Activated naive CD4-positive, alpha-beta T cell treated with Interleukin-2 at 50 U/mL for 16 hours (primary cell): ENCODE data around the gene ZFP36L2.

Experiments
- DNase-seq: peaks from one replicate; pipeline ENCODE4 v3.0.0-alpha.2; 2020

The ZFP36L2 gene

GRCh38 chr2:43222475-43223309, 3.7 kb downstream of the ZFP36L2 start:
- DNase-seq: no peak

- peak; percentile 55 for DNase-seq
These were observed 4.5 kb downstream of the ZFP36L2 start for GRCh38 chr2:43221763-43222474.

GRCh38 chr2:43221124-43221762, 5.2 kb downstream of the ZFP36L2 start:
- peak; percentile 37 for DNase-seq

- DNase-seq: no peak
These were observed 5.7 kb downstream of the ZFP36L2 start for GRCh38 chr2:43220760-43221123.

- DNase-seq: no peak
These were observed 6.1 kb downstream of the ZFP36L2 start for GRCh38 chr2:43220229-43220751.

GRCh38 chr2:43219383-43220228, 6.8 kb downstream of the ZFP36L2 start:
- DNase-seq: peak; percentile 74

GRCh38 chr2:43218702-43219382, 7.6 kb downstream of the ZFP36L2 start:
- peak; percentile 64 for DNase-seq

GRCh38 chr2:43218155-43218701, 8.2 kb downstream of the ZFP36L2 start:
- DNase-seq: no peak

GRCh38 chr2:43217228-43218154, 8.9 kb downstream of the ZFP36L2 start:
- no peak for DNase-seq

GRCh38 chr2:43216629-43217028, 9.8 kb downstream of the ZFP36L2 start:
- DNase-seq: no peak

- no peak for DNase-seq
These were observed 10.6 kb downstream of the ZFP36L2 start for GRCh38 chr2:43215673-43216255.

GRCh38 chr2:43214253-43214652, 12.2 kb downstream of the ZFP36L2 start:
- DNase-seq: no peak

GRCh38 chr2:43212931-43213330, 13.5 kb downstream of the ZFP36L2 start:
- no peak for DNase-seq

- no peak for DNase-seq
These were observed 14.1 kb downstream of the ZFP36L2 start for GRCh38 chr2:43212216-43212835.

- no peak for DNase-seq
These were observed 15.7 kb downstream of the ZFP36L2 start for GRCh38 chr2:43210467-43211303.

GRCh38 chr2:43210125-43210466, 16.3 kb downstream of the ZFP36L2 start:
- no peak for DNase-seq

GRCh38 chr2:43209204-43209717, 17.1 kb downstream of the ZFP36L2 start:
- no peak for DNase-seq

- DNase-seq: no peak
These were observed 18.7 kb downstream of the ZFP36L2 start for GRCh38 chr2:43207553-43208300.
